Thoracic aorta (tissue), 2 donors: Measurements from ENCODE around the gene CFAP43. TPM values are rescaled to one million over a fixed set of nuclear protein-coding genes. Genes with fewer than 3 reads are reported as not detected.

Source experiments
- ATAC-seq: fragments of 150-250 bp; one replicate; pipeline ENCODE4 v1.8.0; 2017; ENCODE audit warnings: low read depth; ENCODE audit not compliant: insufficient number of reproducible peaks, low FRiP score
- DNase-seq: peaks from one replicate; pipeline ENCODE4 v3.0.0-alpha.2; 2020; ENCODE audit warnings: low spot score
- H3K27ac ChIP-seq, 2 donors: fragments of 200-600 bp; sonication (generic); 1 replicate in 1 of 2; 2 replicates in 1 of 2; pipeline ENCODE4 v1.5.1; 2016; ENCODE audit warnings: mild to moderate bottlenecking in 2 of 2, moderate library complexity in 2 of 2
- H3K27me3 ChIP-seq: fragments of 200-600 bp; sonication (generic); replicated peaks from 2 replicates; pipeline ENCODE4 v1.6.0; 2016; ENCODE audit warnings: mild to moderate bottlenecking; ENCODE audit not compliant: insufficient read depth
- H3K36me3 ChIP-seq: fragments of 200-600 bp; sonication (generic); one replicate; pipeline ENCODE4 v1.5.1; 2016
- H3K4me1 ChIP-seq, 2 donors: fragments of 200-600 bp; sonication (generic); 1 replicate in 1 of 2; 2 replicates in 1 of 2; pipeline versions ENCODE4 v1.5.1 to v1.6.0; 2016; ENCODE audit warnings: low read depth in 2 of 2, mild to moderate bottlenecking in 1 of 2; ENCODE audit not compliant: control insufficient read depth in 1 of 2
- H3K4me3 ChIP-seq: fragments of 200-600 bp; sonication (generic); 2 replicates; pipeline ENCODE4 v1.5.1; 2016; ENCODE audit warnings: mild to moderate bottlenecking
- H3K9me3 ChIP-seq: fragments of 200-600 bp; sonication (generic); 2 replicates; pipeline ENCODE4 v1.5.1; 2016
- total RNA-seq, 2 donors: library from RNA; depleted of rRNA; stranded (reverse); fragments of >200 nt; gene quantifications; one replicate each; pipeline versions ENCODE4 v1.1.0 to v1.2.3, GENCODE V29; 2016
- TF ChIP-seq, protein P1 (sequence below): fragments of 200-600 bp; sonication (generic); IDR thresholded peaks from one replicate; pipeline ENCODE4 v1.5.1; 2019; ENCODE audit warnings: antibody characterized with exemption

Gene CFAP43
- total RNA-seq, 2 donors from 2014 or later: 0.85 TPM; not detected in 1

DNA sequence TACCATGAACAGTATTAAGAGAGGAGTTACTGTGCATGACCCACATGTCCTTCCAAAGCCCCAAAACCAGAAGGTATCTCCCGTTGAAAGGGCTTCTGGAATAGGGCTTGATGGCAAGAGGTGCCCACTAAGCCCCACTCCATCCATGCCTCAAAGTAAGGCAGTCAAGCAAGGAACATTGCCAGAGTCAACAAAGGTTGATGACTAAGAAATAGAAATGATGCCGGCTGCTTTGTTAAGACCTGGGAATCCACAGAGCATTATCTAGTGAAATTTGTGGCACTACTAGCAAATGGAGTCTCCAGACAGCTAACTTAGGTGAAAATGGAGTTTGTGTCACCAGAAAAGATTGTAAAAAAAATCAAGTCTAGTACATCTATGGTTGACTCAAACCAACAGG is 104.0 kb downstream of the CFAP43 start:
- ATAC-seq: no peak
- Histone ChIP-seq H3K36me3 (no peaks in the 10 kb centered on the region), H3K27me3 (no peaks in the 10 kb centered on the region), H3K9me3 (no peaks in the 10 kb centered on the region), H3K27ac (no peak overlapping the region), H3K4me1 (no peaks in the 10 kb centered on the region), H3K4me3 (no peak overlapping the region)
- no peak for DNase-seq
- TF ChIP-seq, protein P1, sequence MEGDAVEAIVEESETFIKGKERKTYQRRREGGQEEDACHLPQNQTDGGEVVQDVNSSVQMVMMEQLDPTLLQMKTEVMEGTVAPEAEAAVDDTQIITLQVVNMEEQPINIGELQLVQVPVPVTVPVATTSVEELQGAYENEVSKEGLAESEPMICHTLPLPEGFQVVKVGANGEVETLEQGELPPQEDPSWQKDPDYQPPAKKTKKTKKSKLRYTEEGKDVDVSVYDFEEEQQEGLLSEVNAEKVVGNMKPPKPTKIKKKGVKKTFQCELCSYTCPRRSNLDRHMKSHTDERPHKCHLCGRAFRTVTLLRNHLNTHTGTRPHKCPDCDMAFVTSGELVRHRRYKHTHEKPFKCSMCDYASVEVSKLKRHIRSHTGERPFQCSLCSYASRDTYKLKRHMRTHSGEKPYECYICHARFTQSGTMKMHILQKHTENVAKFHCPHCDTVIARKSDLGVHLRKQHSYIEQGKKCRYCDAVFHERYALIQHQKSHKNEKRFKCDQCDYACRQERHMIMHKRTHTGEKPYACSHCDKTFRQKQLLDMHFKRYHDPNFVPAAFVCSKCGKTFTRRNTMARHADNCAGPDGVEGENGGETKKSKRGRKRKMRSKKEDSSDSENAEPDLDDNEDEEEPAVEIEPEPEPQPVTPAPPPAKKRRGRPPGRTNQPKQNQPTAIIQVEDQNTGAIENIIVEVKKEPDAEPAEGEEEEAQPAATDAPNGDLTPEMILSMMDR: no peak

DNA sequence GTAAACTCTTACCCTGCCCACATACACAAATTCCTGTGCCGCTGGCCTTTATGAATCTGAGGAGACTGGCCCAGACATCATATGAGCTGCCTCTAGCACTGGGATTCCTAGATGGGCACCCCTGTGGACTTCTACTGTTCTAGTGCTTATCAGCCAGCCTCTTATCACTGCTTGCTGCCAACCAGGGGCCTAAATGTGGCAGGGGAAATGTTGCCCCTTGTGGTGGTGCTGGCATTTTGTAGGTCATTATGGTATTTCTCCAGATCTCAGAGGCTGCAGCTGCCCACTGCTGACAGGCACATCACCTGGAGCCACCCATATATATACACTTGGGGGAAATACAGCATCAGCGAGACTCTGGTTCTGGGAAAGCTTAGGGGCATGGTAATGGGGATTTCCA is 104.8 kb downstream of the CFAP43 start:
- ATAC-seq: no peak
- TF ChIP-seq, protein P1: no peak
- Histone ChIP-seq H3K9me3 (no peaks in the 10 kb centered on the region), H3K4me3 (no peak overlapping the region), H3K27ac (no peak overlapping the region), H3K27me3 (no peaks in the 10 kb centered on the region), H3K36me3 (no peaks in the 10 kb centered on the region), H3K4me1 (peaks cover 5 to 8% of the 10 kb centered on the region in 2 donors)
- DNase-seq: no peak

GRCh38 chr10:104123397-104123796 is 108.8 kb downstream of the CFAP43 start:
- TF ChIP-seq, protein P1: no peak
- H3K4me3 ChIP-seq: no peak overlapping the region
- no peaks in the 10 kb centered on the region for H3K9me3 ChIP-seq
- ATAC-seq (no peak), DNase-seq (no peak)
- no peaks in the 10 kb centered on the region for H3K36me3 ChIP-seq
- H3K27ac ChIP-seq: no peak overlapping the region
- no peaks in the 10 kb centered on the region for H3K27me3 ChIP-seq
- peaks cover 17 to 21% of the 10 kb centered on the region in 2 donors for H3K4me1 ChIP-seq

- TF ChIP-seq, protein P1: no peak
- no peaks in the 10 kb centered on the region for H3K36me3 ChIP-seq
- ATAC-seq (no peak), DNase-seq (no peak)
- H3K27ac ChIP-seq: peak overlapping the region; percentile 87 to 98
- H3K27me3 ChIP-seq: no peaks in the 10 kb centered on the region
- peak overlapping the region; percentile 87 for H3K4me3 ChIP-seq
- peaks cover 17 to 21% of the 10 kb centered on the region in 2 donors for H3K4me1 ChIP-seq
- H3K9me3 ChIP-seq: no peaks in the 10 kb centered on the region
Observed at GRCh38 chr10:104122225-104123107, 109.7 kb downstream of the CFAP43 start.

DNA sequence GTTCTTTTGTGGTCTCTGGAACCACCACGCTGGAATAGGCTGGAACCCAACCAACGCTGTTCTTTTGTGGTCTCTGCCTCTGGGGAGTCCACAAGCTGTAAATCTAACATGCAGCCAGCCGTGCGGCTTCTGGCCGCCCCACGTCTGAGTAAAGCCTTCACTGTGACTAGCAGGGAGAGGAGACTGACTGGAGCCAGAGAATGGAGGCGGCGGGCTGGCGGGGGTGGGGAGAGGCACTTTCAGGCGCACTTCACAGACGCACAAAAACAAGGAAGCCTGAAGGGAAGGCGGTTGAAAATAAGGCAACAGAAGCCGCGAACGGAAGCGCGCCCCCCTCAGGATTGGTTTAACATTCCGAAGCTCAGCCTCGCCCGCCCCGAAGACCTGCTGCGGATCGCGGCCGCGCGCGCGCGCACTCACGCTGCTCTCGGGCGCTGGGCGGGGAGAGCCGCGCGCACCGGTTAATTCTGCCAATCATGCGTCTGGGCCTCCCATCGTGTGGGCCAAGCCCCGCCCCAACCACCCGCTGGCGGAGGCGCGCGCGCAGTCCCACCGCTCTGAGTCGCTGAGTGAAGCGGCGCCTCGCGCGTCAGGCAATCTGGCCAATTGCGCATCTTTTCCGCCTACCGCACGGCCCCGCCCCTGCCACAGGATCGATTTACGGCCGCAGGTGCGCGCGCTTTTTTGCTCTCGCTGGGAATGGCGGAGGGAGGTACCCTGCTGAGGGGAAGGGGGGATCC is 110.5 kb downstream of the CFAP43 start, which contains the start of gene SFR1:
Gene SFR1, plus strand, starts transcription at position 687 of the 740 bp plus-strand sequence. Its CDS starts 13 bp downstream, at position 700.
- Histone ChIP-seq H3K4me3 (peak within 1 kb of the TSS; percentile 87), H3K4me1 (peaks cover 17 to 21% of the 10 kb centered on the region in 2 donors), H3K36me3 (no peaks in the 10 kb centered on the region), H3K27me3 (no peaks in the 10 kb centered on the region), H3K9me3 (no peaks in the 10 kb centered on the region), H3K27ac (peak within 1 kb of the TSS; percentile 98)
- DNase-seq: peak; percentile 91
- peak; percentile 80 for ATAC-seq
- TF ChIP-seq, protein P1: peak; percentile 41
